ENCODE data around the gene PIK3IP1.

- no peak for TF ChIP-seq ISL1 (CRISPR knock-in tag; IDR thresholded peaks at IDR 0.05)
- TF ChIP-seq POU6F1 (CRISPR knock-in tag; IDR thresholded peaks at IDR 0.05; ENCODE audit: borderline replicate concordance, low read depth), result no peak
- TF ChIP-seq GLIS3 (CRISPR knock-in tag; IDR thresholded peaks at IDR 0.05), result no peak
- TF ChIP-seq TSHZ2 (CRISPR knock-in tag; IDR thresholded peaks at IDR 0.05), result no peak
- no peak for TF ChIP-seq ZNF70 (CRISPR knock-in tag; IDR thresholded peaks at IDR 0.05)
- TF ChIP-seq ARNTL (CRISPR knock-in tag; IDR thresholded peaks at IDR 0.05; ENCODE audit: borderline replicate concordance, low read depth), result no peak
- no peak for TF ChIP-seq ZNF8 (CRISPR knock-in tag; IDR thresholded peaks at IDR 0.05)
- no peak for TF ChIP-seq ZNF565 (CRISPR knock-in tag; conservative IDR thresholded peaks at IDR 0.05; ENCODE audit: low read depth)
- no peak for TF ChIP-seq PATZ1 (CRISPR knock-in tag; IDR thresholded peaks at IDR 0.05; ENCODE audit: borderline replicate concordance)
- no peak for TF ChIP-seq CSDC2 (CRISPR knock-in tag; IDR thresholded peaks at IDR 0.05)
- no peak for TF ChIP-seq ZC3H10 (CRISPR knock-in tag; IDR thresholded peaks at IDR 0.05)
- TF ChIP-seq ZFP30 (CRISPR knock-in tag; IDR thresholded peaks at IDR 0.05), result no peak
Measured at GRCh38 chr22:31241200-31241599, 51.1 kb downstream of the PIK3IP1 start.

Data from SK-N-SH treated with all-trans-retinoic acid at 6 μM for 48 hours (cell line).